GM12891 (cell line): ENCODE measurements around the gene ETV6.

Experiments used
- PAX5 ChIP-seq: IDR thresholded peaks from 2 replicates; pipeline ENCODE4 v1.6.1; 2011; ENCODE audit warnings: low read length, moderate library complexity, mild to moderate bottlenecking; ENCODE audit not compliant: insufficient read depth, severe bottlenecking
- POLR2A ChIP-seq: IDR thresholded peaks from 2 replicates; pipeline ENCODE4 v1.6.1; 2011; ENCODE audit warnings: low read depth, low read length, control low read depth
- POLR2AphosphoS5 ChIP-seq: IDR thresholded peaks from 2 replicates; pipeline ENCODE4 v1.6.1; 2011; ENCODE audit warnings: low read depth, low read length, control low read depth
- TAF1 ChIP-seq: IDR thresholded peaks from 2 replicates; pipeline ENCODE4 v1.6.1; 2011; ENCODE audit warnings: low read depth, low read length, control low read depth

DNA sequence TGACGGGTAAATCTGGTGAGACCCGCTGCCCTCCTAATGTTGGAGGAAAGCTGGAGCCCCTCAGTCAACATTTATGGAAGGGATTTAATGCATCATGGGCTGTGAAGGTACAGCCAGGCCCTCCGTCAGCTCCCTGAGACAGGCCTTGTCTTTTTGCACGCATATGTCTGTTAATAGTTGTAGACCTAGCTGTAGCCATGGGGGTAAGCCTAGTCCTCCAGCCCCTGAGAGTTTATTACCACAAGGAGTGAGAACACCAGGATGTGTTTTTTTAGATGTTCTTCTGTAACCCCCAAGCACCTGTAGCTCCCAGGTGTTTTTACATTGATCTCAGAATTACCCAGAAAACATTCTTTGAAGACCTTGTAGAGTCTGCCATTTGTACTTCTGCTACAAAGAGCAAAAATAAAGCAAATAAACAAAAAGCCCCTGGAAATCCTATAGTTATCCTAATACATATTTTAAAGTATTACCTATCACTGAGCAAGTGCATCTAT is 25.5 kb downstream of the ETV6 start:
- TF ChIP-seq TAF1 (no peak), PAX5 (no peak), POLR2A (no peak), POLR2AphosphoS5 (no peak)
